Lower leg skin (tissue), 3 donors: Measurements from ENCODE around the gene ADAM10.

Source experiments
- CTCF ChIP-seq, 3 donors: fragments of 450-650 bp; IDR thresholded peaks; one replicate each; pipeline ENCODE4 v1.5.1; 2016; ENCODE audit warnings: antibody characterized with exemption in 3 of 3, mild to moderate bottlenecking in 3 of 3, moderate library complexity in 2 of 3
- POLR2A ChIP-seq, 2 donors: fragments of 450-650 bp; IDR thresholded peaks; one replicate each; pipeline ENCODE4 v1.6.1; 2016 to 2017; ENCODE audit warnings: antibody characterized with exemption in 2 of 2, mild to moderate bottlenecking in 1 of 2, moderate library complexity in 1 of 2

- no peak for TF ChIP-seq CTCF (IDR thresholded peaks at IDR 0.05)
- no peak for TF ChIP-seq POLR2A (IDR thresholded peaks at IDR 0.05)
Measured at GRCh38 chr15:58702233-58702632, 47.3 kb downstream of the ADAM10 start.
